Common myeloid progenitor, CD34-positive (primary cell): Measurements from ENCODE around the gene OSBPL10.
"Not testable (repeated sequence)": the region's sequence is repeated elsewhere in the genome, so short reads cannot be mapped to it uniquely, and the experiment has no call there.

Source experiments
- CTCF ChIA-PET: fragments of 350-600 bp; sonication (Branson Sonifier 250); formaldehyde crosslinking; loops from one replicate; lab custom pipeline; 2021; ENCODE audit warnings: antibody characterized with exemption; lab: Charles Lee
- POLR2A ChIA-PET: fragments of 350-600 bp; sonication (Branson Sonifier 250); formaldehyde crosslinking; loops from one replicate; lab custom pipeline; 2021; ENCODE audit warnings: antibody characterized with exemption; lab: Charles Lee
- DNase-seq, 3 donors: peaks; one replicate each; pipeline versions ENCODE4 v3.0.0 to v3.0.0-alpha.2; 2013
- H3K27ac ChIP-seq, 2 experiments: 1 replicate in 1 of 2; 2 replicates in 1 of 2; pipeline ENCODE4 v1.7.0; 2013; ENCODE audit warnings: inconsistent platforms in 2 of 2, low read length in 2 of 2, mild to moderate bottlenecking in 2 of 2, low read depth in 1 of 2, moderate library complexity in 1 of 2; ENCODE audit not compliant: severe bottlenecking in 2 of 2, insufficient read depth in 1 of 2, poor library complexity in 1 of 2
- H3K27me3 ChIP-seq, 5 experiments: replicated peaks in 2 of 5; 1 replicate in 3 of 5; 2 replicates in 2 of 5; pipeline versions ENCODE4 v1.6.1 to v1.7.0; 2013; ENCODE audit warnings: low read length in 4 of 5, mild to moderate bottlenecking in 2 of 5, moderate library complexity in 2 of 5, inconsistent platforms in 1 of 5; ENCODE audit not compliant: insufficient read depth in 5 of 5, control insufficient read depth in 4 of 5
- H3K36me3 ChIP-seq, 4 experiments: 1 replicate in 2 of 4; 2 replicates in 2 of 4; pipeline versions ENCODE4 v1.6.1 to v1.7.0; 2013; ENCODE audit warnings: low read length in 3 of 4, control low read depth in 1 of 4, mild to moderate bottlenecking in 1 of 4; ENCODE audit not compliant: control insufficient read depth in 4 of 4, insufficient read depth in 4 of 4
- H3K4me1 ChIP-seq, 4 experiments: 1 replicate in 3 of 4; 2 replicates in 1 of 4; pipeline versions ENCODE4 v1.6.1 to v1.7.1; 2013; ENCODE audit warnings: low read length in 3 of 4, mild to moderate bottlenecking in 3 of 4, control low read depth in 1 of 4, inconsistent platforms in 1 of 4, moderate library complexity in 1 of 4; ENCODE audit not compliant: control insufficient read depth in 4 of 4, insufficient read depth in 4 of 4; ENCODE audit errors: control extremely low read depth in 1 of 4
- H3K4me3 ChIP-seq, 7 experiments: 1 replicate in 4 of 7; 2 replicates in 3 of 7; pipeline versions ENCODE4 v1.5.1 to v1.7.0; 2013; ENCODE audit warnings: mild to moderate bottlenecking in 7 of 7, low read length in 6 of 7, moderate library complexity in 6 of 7, inconsistent platforms in 2 of 7, low read depth in 2 of 7, control low read depth in 1 of 7; ENCODE audit not compliant: insufficient read depth in 4 of 7, control insufficient read depth in 1 of 7; ENCODE audit errors: extremely low read depth in 1 of 7
- H3K9me3 ChIP-seq, 5 experiments: 1 replicate in 4 of 5; 2 replicates in 1 of 5; pipeline versions ENCODE4 v1.6.1 to v1.7.1; 2013; ENCODE audit warnings: low read length in 4 of 5, mild to moderate bottlenecking in 2 of 5, inconsistent platforms in 1 of 5, low read depth in 1 of 5, moderate library complexity in 1 of 5; ENCODE audit not compliant: control insufficient read depth in 4 of 5, insufficient read depth in 2 of 5; ENCODE audit errors: control extremely low read depth in 1 of 5
- WGBS: methylation state at CpG from one replicate; pipeline ENCODE4 v1.1.5; 2013; ENCODE audit not compliant: insufficient coverage; 5-methylcytosine and 5-hydroxymethylcytosine counted together

Gene OSBPL10

DNA sequence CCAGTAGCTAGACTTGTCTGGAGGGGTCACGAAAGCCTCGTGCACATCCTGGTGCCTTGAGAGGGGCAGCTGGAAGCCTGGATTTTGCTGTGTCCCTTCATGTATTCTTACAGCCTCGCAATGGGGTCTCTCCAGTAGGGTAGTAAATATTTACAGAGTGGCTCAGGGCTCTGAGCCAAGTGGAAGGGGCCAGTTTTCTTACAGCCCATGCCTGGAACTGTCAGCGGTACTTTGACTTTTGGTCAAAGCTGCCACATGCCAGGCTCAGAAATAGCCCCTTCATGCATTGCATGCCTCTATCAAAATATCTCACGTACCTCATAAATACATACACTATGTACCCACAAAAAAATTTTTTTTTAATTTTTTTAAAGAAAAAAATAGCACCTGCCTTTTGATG lies 119.2 kb downstream of the OSBPL10 start:
- Histone ChIP-seq H3K4me1 (no peaks in the 10 kb centered on the region), H3K27ac (no peak overlapping the region), H3K4me3 (no peak overlapping the region), H3K36me3 (no peaks in the 10 kb centered on the region), H3K9me3 (no peaks in the 10 kb centered on the region), H3K27me3 (no peaks in the 10 kb centered on the region)
- 96% methylated on average over 5 of the region's 5 CpGs for WGBS
- POLR2A ChIA-PET = no interaction called here
- no peak for DNase-seq
- CTCF ChIA-PET = no interaction called here

DNA sequence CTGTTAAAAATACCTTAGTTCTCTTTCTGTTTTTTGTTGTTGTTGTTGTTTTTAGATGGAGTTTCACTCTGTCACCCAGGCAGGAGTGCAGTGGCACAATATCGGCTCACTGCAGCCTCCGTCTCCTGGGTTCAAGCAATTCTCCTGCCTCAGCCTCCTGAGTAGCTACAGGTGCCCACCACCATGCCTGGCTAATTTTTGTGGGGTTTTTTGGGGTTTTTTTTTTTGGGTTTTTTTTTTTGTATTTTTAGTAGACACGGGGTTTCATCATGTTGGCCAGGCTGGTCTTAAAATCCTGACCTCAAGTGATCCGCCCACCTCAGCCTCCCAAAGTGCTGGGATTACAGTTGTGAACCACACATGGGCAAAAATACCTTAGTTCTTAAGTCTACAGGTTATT lies 120.4 kb downstream of the OSBPL10 start:
- H3K36me3 ChIP-seq, H3K27me3 ChIP-seq, DNase-seq, H3K4me1 ChIP-seq, POLR2A ChIA-PET, H3K4me3 ChIP-seq, H3K27ac ChIP-seq, H3K9me3 ChIP-seq, CTCF ChIA-PET: not testable (repeated sequence)
- 97% methylated on average over 3 of the region's 4 CpGs for WGBS

DNA sequence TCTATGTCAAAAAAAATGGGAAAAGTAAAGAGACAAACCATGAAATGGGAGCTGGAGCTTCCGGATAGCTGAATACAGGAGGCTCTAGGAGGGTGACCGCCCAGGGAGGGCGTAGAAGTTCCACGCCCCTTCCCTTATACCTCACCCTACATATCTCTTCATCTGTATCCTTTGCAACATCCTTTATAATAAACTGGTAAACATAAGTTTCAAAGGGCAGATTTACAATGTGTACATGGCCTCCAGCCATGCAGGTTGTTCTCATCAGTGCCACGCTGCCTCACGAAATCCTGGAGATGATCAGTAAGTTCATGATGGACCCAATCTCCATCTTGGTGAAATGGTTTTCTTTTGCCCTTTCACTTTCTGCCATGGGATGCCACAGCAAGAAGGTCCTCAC lies 121.8 kb downstream of the OSBPL10 start:
- CTCF ChIA-PET = no interaction called here
- 100% methylated on average over 2 of the region's 6 CpGs for WGBS

DNA sequence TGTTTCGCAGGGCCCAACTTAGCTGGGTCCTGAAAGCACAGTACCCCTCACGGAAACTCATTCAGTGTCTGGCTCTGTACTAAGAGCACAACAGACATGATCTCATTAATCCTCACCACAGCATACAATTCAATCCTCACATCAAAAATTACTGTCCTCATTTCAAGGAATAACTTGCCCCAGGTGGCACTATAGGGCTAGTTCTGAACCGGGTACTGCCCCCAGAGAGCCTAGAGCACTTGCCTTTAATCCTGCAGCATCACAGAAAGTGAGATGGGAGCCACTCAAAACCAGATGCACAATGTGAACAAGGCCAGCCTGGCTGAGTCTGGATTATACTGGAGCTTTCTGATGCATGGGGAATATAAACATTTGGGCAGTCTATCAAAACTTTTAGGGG lies 122.6 kb downstream of the OSBPL10 start:
- peaks cover 0 to 1% (median 0%) of the 10 kb centered on the region in 4 experiments for H3K4me1 ChIP-seq
- ChIA-PET POLR2A (no interaction called here), CTCF (no interaction called here)
- no peak overlapping the region for H3K4me3 ChIP-seq
- H3K27ac ChIP-seq = no peak overlapping the region
- 100% methylated on average over 3 of the region's 3 CpGs for WGBS
- no peaks in the 10 kb centered on the region for H3K36me3 ChIP-seq
- H3K9me3 ChIP-seq = no peaks in the 10 kb centered on the region
- no peaks in the 10 kb centered on the region for H3K27me3 ChIP-seq
- DNase-seq = no peak

More for the DNA sequence above, 121.8 kb downstream of the OSBPL10 start:
- Histone ChIP-seq H3K4me3 (no peak overlapping the region), H3K9me3 (no peaks in the 10 kb centered on the region), H3K27ac (no peak overlapping the region), H3K27me3 (no peaks in the 10 kb centered on the region), H3K36me3 (no peaks in the 10 kb centered on the region), H3K4me1 (no peaks in the 10 kb centered on the region)
- DNase-seq = no peak
- POLR2A ChIA-PET = no interaction called here

DNA sequence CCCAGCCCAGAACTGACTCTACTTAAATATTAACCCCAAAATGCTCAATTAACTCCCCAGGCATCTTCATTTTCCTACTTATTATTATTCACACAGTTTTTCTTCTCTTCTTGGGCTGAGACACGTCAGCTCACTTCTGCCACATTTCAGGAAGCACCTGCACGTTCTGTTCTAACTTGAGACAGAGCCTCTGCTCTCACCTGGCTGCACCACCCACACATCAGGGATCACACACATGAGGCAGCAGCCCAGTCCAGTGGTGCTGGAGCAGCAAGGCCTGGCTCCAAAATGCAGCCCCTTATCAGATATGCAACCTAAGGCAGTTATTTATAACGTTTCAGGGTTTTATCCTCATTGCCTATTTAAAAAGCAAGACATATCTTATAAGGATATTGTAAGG lies 127.5 kb downstream of the OSBPL10 start:
- CTCF ChIA-PET = no interaction called here
- POLR2A ChIA-PET = no interaction called here
- Histone ChIP-seq H3K9me3 (no peaks in the 10 kb centered on the region), H3K36me3 (no peaks in the 10 kb centered on the region), H3K4me1 (peaks cover 0 to 1% (median 0%) of the 10 kb centered on the region in 4 experiments), H3K4me3 (no peak overlapping the region), H3K27me3 (no peaks in the 10 kb centered on the region), H3K27ac (no peak overlapping the region)
- WGBS = 30% methylated on average over 2 of the region's 3 CpGs
- DNase-seq = peak in 2 of 3 donors; percentile 22 to 46

DNA sequence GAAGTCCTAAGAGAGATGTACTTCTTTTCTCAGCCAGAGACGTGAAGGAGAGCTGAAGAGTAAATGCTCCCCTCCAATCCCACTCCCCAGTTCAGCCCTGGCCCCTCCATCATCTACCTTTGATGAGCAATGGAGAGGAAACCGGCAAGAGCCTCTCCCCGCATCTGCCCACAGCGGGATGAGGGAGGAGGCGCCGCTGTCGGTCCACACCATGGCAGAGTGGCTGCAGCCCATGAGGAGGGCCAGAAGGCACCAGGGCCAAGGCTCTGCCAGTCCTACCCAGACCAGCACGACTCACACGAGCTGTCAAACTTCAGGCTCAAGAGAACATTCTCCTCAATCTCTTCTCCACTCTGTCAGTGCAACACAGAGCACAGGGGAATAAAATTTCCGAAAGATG lies 129.8 kb downstream of the OSBPL10 start:
- ChIA-PET CTCF (no interaction called here), POLR2A (no interaction called here)
- H3K27me3 ChIP-seq = no peaks in the 10 kb centered on the region
- H3K4me3 ChIP-seq = no peak overlapping the region
- DNase-seq = no peak
- WGBS = 94% methylated on average over 9 of the region's 10 CpGs
- no peaks in the 10 kb centered on the region for H3K9me3 ChIP-seq
- H3K4me1 ChIP-seq = peaks cover 0 to 1% (median 0%) of the 10 kb centered on the region in 4 experiments
- H3K36me3 ChIP-seq = no peaks in the 10 kb centered on the region
- no peak overlapping the region for H3K27ac ChIP-seq

DNA sequence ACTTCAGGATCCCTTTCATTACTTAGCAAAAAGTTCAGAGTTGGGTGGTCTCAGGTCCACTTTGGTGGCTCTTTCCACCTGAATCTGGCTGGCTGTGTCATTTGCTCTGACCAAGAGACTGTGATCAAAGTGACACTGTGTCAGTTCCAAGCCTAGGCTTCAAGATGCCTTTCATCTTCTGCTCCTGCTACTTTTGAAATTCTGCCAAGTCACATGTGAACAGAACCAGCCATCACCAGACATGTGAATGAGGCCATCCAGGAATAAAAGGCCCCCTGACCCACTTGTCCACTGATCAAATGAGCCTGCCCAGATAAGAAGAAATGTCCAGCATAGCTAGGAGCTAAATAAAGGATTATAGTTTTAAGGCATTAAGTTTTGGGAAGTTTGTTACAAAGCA lies 132.2 kb downstream of the OSBPL10 start:
- Histone ChIP-seq H3K27me3 (no peaks in the 10 kb centered on the region), H3K4me1 (peaks cover 0 to 1% (median 0%) of the 10 kb centered on the region in 4 experiments), H3K4me3 (no peak overlapping the region), H3K36me3 (no peaks in the 10 kb centered on the region), H3K9me3 (no peaks in the 10 kb centered on the region), H3K27ac (no peak overlapping the region)
- CTCF ChIA-PET = interaction anchor here (0.6 kb wide), 1 partner anchor 22 kb away, joined by 3 read pairs; no protein-coding TSS in a partner anchor
- POLR2A ChIA-PET = no interaction called here
- DNase-seq = no peak
